MCF 10A (cell line): ENCODE data around the gene SYT6. TPM values are rescaled to one million over a fixed set of nuclear protein-coding genes. Genes with fewer than 3 reads are reported as not detected.

Experiments
- BruUV-seq: library from RNA; stranded (reverse); fragments of 400-500 nt; replicated peaks from 2 replicates; lab custom pipeline; 2021; lab: Mats Ljungman, UMichigan
- CTCF ChIA-PET: fragments of 300-600 bp; sonication (Branson Sonifier 250); formaldehyde crosslinking; extraction: SDS; loops from one replicate; lab custom pipeline; 2021; ENCODE audit warnings: antibody characterized with exemption, inconsistent platforms; lab: Yijun Ruan, JAX
- POLR2A ChIA-PET: fragments of 300-600, 350-650 bp; sonication (Branson Sonifier 250); formaldehyde crosslinking; extraction: SDS; loops from one replicate; lab custom pipeline; 2020; ENCODE audit warnings: antibody characterized with exemption, inconsistent platforms; lab: Yijun Ruan, JAX
- DNase-seq: peaks from one replicate; pipeline ENCODE4 v3.0.0-alpha.2; 2018; ENCODE audit not compliant: unreplicated experiment
- H3K27ac Mint-ChIP-seq: one replicate; pipeline ENCODE4 v1.8.0; 2022; ENCODE audit warnings: mild to moderate bottlenecking, low read depth, mixed read lengths; ENCODE audit not compliant: unreplicated experiment
- H3K27me3 Mint-ChIP-seq: one replicate; pipeline ENCODE4 v1.8.0; 2022; ENCODE audit warnings: mixed read lengths; ENCODE audit not compliant: insufficient read depth, unreplicated experiment
- H3K36me3 Mint-ChIP-seq: one replicate; pipeline ENCODE4 v1.8.0; 2022; ENCODE audit warnings: mild to moderate bottlenecking, moderate library complexity, mixed read lengths; ENCODE audit not compliant: insufficient read depth, unreplicated experiment
- H3K4me1 Mint-ChIP-seq: one replicate; pipeline ENCODE4 v1.8.0; 2022; ENCODE audit warnings: mixed read lengths; ENCODE audit not compliant: insufficient read depth, unreplicated experiment
- H3K4me3 Mint-ChIP-seq: one replicate; pipeline ENCODE4 v1.8.0; 2022; ENCODE audit warnings: mild to moderate bottlenecking, moderate library complexity, mixed read lengths; ENCODE audit not compliant: unreplicated experiment
- H3K9me3 Mint-ChIP-seq: one replicate; pipeline ENCODE4 v1.8.0; 2022; ENCODE audit warnings: mixed read lengths; ENCODE audit not compliant: unreplicated experiment
- intact Hi-C: fragments of 100-400 bp; cut with micrococcal nuclease; formaldehyde crosslinking; loops from 2 replicates; pipeline ENCODE4 v1.14.1; 2022
- total RNA-seq: library from RNA; stranded (reverse); gene quantifications from 2 replicates; pipeline ENCODE4 v1.2.3, GENCODE V29; 2022
- TF ChIP-seq, protein P1 (sequence below): fragments of 200-600 bp; IDR thresholded peaks from one replicate; pipeline ENCODE4 v1.8.0; 2022; ENCODE audit warnings: antibody characterized with exemption, mild to moderate bottlenecking; ENCODE audit not compliant: unreplicated experiment

SYT6 gene
- total RNA-seq, 1 experiment from 2014 or later, result not detected

DNA sequence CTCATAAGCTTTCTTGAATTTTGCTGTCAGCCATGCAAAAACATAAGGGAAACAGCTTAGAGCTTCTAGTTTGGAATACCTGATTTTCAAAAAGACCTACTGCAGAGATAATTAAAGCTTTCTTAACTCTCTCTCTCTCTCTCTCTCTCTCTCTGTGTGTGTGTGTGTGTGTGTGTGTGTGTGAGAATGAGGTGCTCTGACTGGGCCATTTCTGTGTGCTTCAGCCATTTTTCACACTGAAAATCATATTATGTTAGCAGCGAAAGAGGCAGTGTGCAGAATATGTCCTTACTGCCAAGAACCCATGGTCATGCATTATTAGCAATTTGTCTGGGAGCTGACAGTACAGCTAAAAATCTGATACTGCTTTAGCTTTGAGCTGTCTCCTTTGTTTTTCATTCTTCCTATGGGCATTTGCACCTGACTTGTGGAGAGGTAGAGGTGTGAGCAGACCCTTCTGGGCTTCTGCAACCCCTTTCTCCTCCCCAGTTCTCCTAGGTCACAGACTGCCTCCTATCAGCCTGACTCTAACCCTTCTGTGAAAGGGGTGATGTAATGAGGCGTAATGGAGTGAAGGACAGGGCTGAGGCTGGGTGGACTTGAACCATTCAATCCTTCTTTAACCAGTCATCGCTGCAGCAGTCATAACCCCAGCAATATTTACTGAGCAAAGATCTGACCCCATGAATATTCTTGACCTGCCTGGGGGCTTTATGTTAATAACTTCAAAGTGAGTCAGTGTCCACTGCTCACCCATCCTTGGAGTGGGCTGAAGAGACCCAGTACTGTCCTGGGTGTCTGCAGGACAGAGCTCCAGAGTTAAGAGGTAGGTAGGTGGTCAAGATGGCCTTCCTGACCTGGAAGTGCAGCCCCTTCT lies 61.2 kb downstream of the SYT6 start:
- CTCF ChIA-PET, result interaction anchor here (0.7 to 3.2 kb wide), 9 partner anchors 7 to 191 kb away, joined by 3 to 19 read pairs (median 4); no protein-coding TSS in a partner anchor
- POLR2A ChIA-PET, result no interaction called here
- H3K4me1 Mint-ChIP-seq, result peaks cover 11% of the 10 kb centered on the region
- intact Hi-C loops, result loop anchor here (1.0 to 5.0 kb wide), 3 partner anchors 114 to 190 kb away; partner anchors contain the start of gene OLFML3
- no peaks in the 10 kb centered on the region for H3K36me3 Mint-ChIP-seq
- DNase-seq, result no peak
- no peaks in the 10 kb centered on the region for H3K9me3 Mint-ChIP-seq
- H3K27me3 Mint-ChIP-seq, result peaks cover 48% of the 10 kb centered on the region
- H3K4me3 Mint-ChIP-seq, result no peak overlapping the region
- H3K27ac Mint-ChIP-seq, result no peak overlapping the region
- TF ChIP-seq, protein P1, sequence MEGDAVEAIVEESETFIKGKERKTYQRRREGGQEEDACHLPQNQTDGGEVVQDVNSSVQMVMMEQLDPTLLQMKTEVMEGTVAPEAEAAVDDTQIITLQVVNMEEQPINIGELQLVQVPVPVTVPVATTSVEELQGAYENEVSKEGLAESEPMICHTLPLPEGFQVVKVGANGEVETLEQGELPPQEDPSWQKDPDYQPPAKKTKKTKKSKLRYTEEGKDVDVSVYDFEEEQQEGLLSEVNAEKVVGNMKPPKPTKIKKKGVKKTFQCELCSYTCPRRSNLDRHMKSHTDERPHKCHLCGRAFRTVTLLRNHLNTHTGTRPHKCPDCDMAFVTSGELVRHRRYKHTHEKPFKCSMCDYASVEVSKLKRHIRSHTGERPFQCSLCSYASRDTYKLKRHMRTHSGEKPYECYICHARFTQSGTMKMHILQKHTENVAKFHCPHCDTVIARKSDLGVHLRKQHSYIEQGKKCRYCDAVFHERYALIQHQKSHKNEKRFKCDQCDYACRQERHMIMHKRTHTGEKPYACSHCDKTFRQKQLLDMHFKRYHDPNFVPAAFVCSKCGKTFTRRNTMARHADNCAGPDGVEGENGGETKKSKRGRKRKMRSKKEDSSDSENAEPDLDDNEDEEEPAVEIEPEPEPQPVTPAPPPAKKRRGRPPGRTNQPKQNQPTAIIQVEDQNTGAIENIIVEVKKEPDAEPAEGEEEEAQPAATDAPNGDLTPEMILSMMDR, result no peak
- BruUV-seq, result no TSS peak

DNA sequence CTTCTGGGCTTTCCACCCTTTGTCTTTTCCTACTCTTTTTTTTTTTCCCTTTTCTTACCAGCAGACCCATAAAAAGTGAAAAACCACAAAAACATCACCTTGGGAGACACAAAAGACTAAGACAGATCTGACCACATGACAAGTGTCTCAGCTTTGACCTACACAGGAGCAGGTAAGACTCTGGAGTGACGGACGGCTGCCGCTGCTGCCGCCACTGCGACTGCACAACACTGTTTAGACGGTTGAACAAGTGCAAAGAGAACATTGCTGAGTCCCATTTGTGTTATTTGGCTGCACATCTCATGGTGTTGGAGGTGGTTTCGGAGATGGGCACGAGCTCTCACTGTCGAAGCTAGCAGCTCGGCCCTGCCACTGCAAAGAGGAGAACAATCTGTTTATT lies 62.0 kb downstream of the SYT6 start:
- intact Hi-C loops, result loop anchor here (2.0 to 5.0 kb wide), 2 partner anchors 113 to 126 kb away; partner anchors contain the start of gene OLFML3
- TF ChIP-seq, protein P1, result no peak

DNA sequence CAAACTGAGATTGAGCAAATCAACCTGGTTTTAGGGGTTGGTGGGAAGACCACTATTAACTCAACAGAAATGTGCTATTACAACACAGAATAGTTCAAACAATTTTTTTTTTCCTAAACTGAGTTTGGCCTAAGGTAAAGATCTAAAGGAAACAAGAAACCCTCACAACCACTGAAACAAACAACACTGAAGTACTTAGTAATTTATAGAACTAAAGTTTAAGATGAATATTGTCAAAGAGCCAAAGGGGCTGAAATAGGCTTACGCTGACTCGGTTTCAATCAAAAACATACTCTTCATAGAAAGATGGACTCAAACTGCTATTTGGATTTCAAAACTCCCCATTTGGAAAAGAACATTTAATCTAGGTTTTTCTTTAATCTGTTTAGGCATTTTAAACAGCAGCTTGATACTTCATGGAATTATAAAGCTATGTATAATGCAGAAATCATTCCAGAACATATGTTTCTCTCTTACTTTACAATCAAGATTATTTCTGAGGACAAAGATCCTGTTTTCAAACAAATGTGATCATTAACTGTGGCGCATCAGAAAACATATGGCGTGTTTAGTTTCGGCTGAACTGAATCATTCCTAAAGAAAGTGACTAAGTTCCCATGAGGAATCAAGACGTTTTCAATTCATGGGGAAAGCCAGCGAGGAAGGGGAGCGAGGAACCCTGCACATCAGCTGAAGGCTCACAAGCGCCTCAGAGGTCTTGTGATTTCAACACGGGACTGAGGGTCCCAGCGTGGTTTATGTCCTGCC lies 62.7 kb downstream of the SYT6 start:
- intact Hi-C loops, result loop anchor here (5.0 kb wide), 1 partner anchor 126 kb away; no protein-coding TSS in a partner anchor
- H3K4me1 Mint-ChIP-seq, result peaks cover 11% of the 10 kb centered on the region
- peaks cover 63% of the 10 kb centered on the region for H3K27me3 Mint-ChIP-seq
- H3K9me3 Mint-ChIP-seq, result no peaks in the 10 kb centered on the region
- no peak for DNase-seq
- TF ChIP-seq, protein P1, result no peak
- H3K27ac Mint-ChIP-seq, result no peak overlapping the region
- no peak overlapping the region for H3K4me3 Mint-ChIP-seq
- ChIA-PET CTCF (interaction anchor here (0.6 to 1.9 kb wide), 2 partner anchors 9 to 101 kb away, joined by 3 to 6 read pairs; no protein-coding TSS in a partner anchor), POLR2A (interaction anchor here (0.6 kb wide), 1 partner anchor 9 kb away, joined by 3 read pairs; no protein-coding TSS in a partner anchor)
- no TSS peak for BruUV-seq
- H3K36me3 Mint-ChIP-seq, result no peaks in the 10 kb centered on the region

More for the DNA sequence above, 62.0 kb downstream of the SYT6 start:
- Mint-ChIP-seq H3K4me3 (no peak overlapping the region), H3K4me1 (peaks cover 11% of the 10 kb centered on the region), H3K27ac (no peak overlapping the region), H3K9me3 (no peaks in the 10 kb centered on the region), H3K36me3 (no peaks in the 10 kb centered on the region), H3K27me3 (peaks cover 55% of the 10 kb centered on the region)
- POLR2A ChIA-PET, result no interaction called here
- CTCF ChIA-PET, result interaction anchor here (0.6 to 1.9 kb wide), 5 partner anchors 10 to 191 kb away, joined by 3 to 6 read pairs (median 3); no protein-coding TSS in a partner anchor
- no peak for DNase-seq
- no TSS peak for BruUV-seq
